Head of caudate nucleus (tissue), 42 donors: ENCODE results near the gene EPHA10.
"Not testable (repeated sequence)": the region's sequence is repeated elsewhere in the genome, so short reads cannot be mapped to it uniquely, and the experiment has no call there.

Source experiments
- DNase-seq, 42 donors: peaks; one replicate each; pipeline versions ENCODE4 v3.0.0 to v3.0.0-alpha.2; 2020 to 2021; ENCODE audit warnings: mixed read lengths in 7 of 42
- intact Hi-C: fragments of 100-400 bp; cut with DNase I; formaldehyde crosslinking; loops from one replicate; pipeline ENCODE4 v1.15.0; 2022

EPHA10 gene

GRCh38 chr1:37741662-37742061, 23.3 kb downstream of the EPHA10 start:
- peak in 1 of 42 donors; percentile 10 for DNase-seq
- intact Hi-C loops: no loop called here

GRCh38 chr1:37741130-37741529, 23.8 kb downstream of the EPHA10 start:
- intact Hi-C loops: no loop called here
- peak in 6 of 42 donors; percentile 24 to 50 (median 36) for DNase-seq

GRCh38 chr1:37739222-37739621, 25.7 kb downstream of the EPHA10 start:
- intact Hi-C loops: no loop called here
- peak in 2 of 42 donors; percentile 17 to 44 for DNase-seq

GRCh38 chr1:37738619-37739018, 26.3 kb downstream of the EPHA10 start:
- DNase-seq: peak in 1 of 42 donors; percentile 11

GRCh38 chr1:37737975-37738374, 26.9 kb downstream of the EPHA10 start:
- intact Hi-C loops, DNase-seq: not testable (repeated sequence)

More at GRCh38 chr1:37738619-37739018, 26.3 kb downstream of the EPHA10 start:
- intact Hi-C loops: not testable (repeated sequence)

- peak in 1 of 42 donors; percentile 14 for DNase-seq
- intact Hi-C loops: no loop called here
Measured at GRCh38 chr1:37734629-37735591, 30.0 kb downstream of the EPHA10 start.

- peak in 2 of 42 donors; percentile 8 to 29 for DNase-seq
- intact Hi-C loops: no loop called here
Measured at GRCh38 chr1:37732111-37732780, 32.7 kb downstream of the EPHA10 start.

GRCh38 chr1:37731312-37732019, 33.5 kb downstream of the EPHA10 start:
- intact Hi-C loops: no loop called here
- DNase-seq: peak in 9 of 42 donors; percentile 25 to 65 (median 43)

- intact Hi-C loops: no loop called here
- DNase-seq: peak in 1 of 42 donors; percentile 9
Measured at GRCh38 chr1:37730376-37730775, 34.5 kb downstream of the EPHA10 start.

- intact Hi-C loops: no loop called here
- DNase-seq: peak in 3 of 42 donors; percentile 6 to 14 (median 11)
Measured at GRCh38 chr1:37728416-37728815, 36.5 kb downstream of the EPHA10 start.

- peak in 41 of 42 donors; percentile 30 to 81 (median 63) for DNase-seq
- intact Hi-C loops: no loop called here
Measured at GRCh38 chr1:37726751-37727585, 38.0 kb downstream of the EPHA10 start.

GRCh38 chr1:37725851-37726613, 38.9 kb downstream of the EPHA10 start:
- peak in 41 of 42 donors; percentile 39 to 87 (median 71) for DNase-seq
- intact Hi-C loops: no loop called here

GRCh38 chr1:37724575-37724974, 40.3 kb downstream of the EPHA10 start:
- peak in 2 of 42 donors; percentile 10 to 18 for DNase-seq
- intact Hi-C loops: no loop called here

GRCh38 chr1:37723390-37724078, 41.4 kb downstream of the EPHA10 start:
- DNase-seq: peak in 2 of 42 donors; percentile 10 to 36
- intact Hi-C loops: no loop called here

GRCh38 chr1:37723072-37723389, 41.9 kb downstream of the EPHA10 start:
- DNase-seq: peak in 6 of 42 donors; percentile 16 to 43 (median 24)
- intact Hi-C loops: no loop called here

- DNase-seq: peak; percentile 39 to 93 (median 80)
- intact Hi-C loops: no loop called here
Measured at GRCh38 chr1:37722181-37723071, 42.5 kb downstream of the EPHA10 start.
